Fibroblast of mammary gland (primary cell): ENCODE results near the gene LACRT.
"Not testable (repeated sequence)": the region's sequence is repeated elsewhere in the genome, so short reads cannot be mapped to it uniquely, and the experiment has no call there.

ENCODE experiments used
- DNase-seq: peaks from one replicate; pipeline ENCODE4 v3.0.0-alpha.2; 2010; ENCODE audit warnings: low read depth
- H3K4me3 ChIP-seq: 2 replicates; pipeline ENCODE4 v1.5.1; 2011; ENCODE audit warnings: low read depth, mild to moderate bottlenecking, low read length, moderate library complexity; ENCODE audit not compliant: control insufficient read depth
- CTCF ChIP-seq: conservative IDR thresholded peaks from 2 replicates; pipeline ENCODE4 v1.5.1; 2011; ENCODE audit warnings: low read depth, low read length, inconsistent platforms; ENCODE audit not compliant: control insufficient read depth, insufficient read depth

The LACRT gene

GRCh38 chr12:54634795-54635194 lies at the start of gene LACRT:
Gene LACRT, minus strand, starts transcription at chr12:54634895. Its CDS starts 54 bp downstream, at chr12:54634841.
- no peak for DNase-seq
- TF ChIP-seq CTCF: no peak
- no peak within 1 kb of the TSS for H3K4me3 ChIP-seq

GRCh38 chr12:54683398-54683797 lies 48.7 kb upstream of the LACRT start:
- no peak for DNase-seq
- no peak for TF ChIP-seq CTCF
- no peak overlapping the region for H3K4me3 ChIP-seq

- no peak overlapping the region for H3K4me3 ChIP-seq
- TF ChIP-seq CTCF: no peak
- DNase-seq: no peak
Observed at GRCh38 chr12:54682674-54683073, 48.0 kb upstream of the LACRT start.

- H3K4me3 ChIP-seq: no peak overlapping the region
- peak; percentile 50 for TF ChIP-seq CTCF
- DNase-seq: peak; percentile 20
Observed at GRCh38 chr12:54680374-54680773, 45.7 kb upstream of the LACRT start.

GRCh38 chr12:54678131-54678530 lies 43.4 kb upstream of the LACRT start:
- TF ChIP-seq CTCF: no peak
- H3K4me3 ChIP-seq: no peak overlapping the region
- no peak for DNase-seq

GRCh38 chr12:54667945-54668344 lies 33.2 kb upstream of the LACRT start:
- H3K4me3 ChIP-seq: no peak overlapping the region
- no peak for DNase-seq
- no peak for TF ChIP-seq CTCF

- no peak for TF ChIP-seq CTCF
- DNase-seq: no peak
- no peak overlapping the region for H3K4me3 ChIP-seq
Observed at GRCh38 chr12:54666008-54666407, 31.3 kb upstream of the LACRT start.

- H3K4me3 ChIP-seq, DNase-seq: not testable (repeated sequence)
Observed at GRCh38 chr12:54665022-54665635, 30.4 kb upstream of the LACRT start.
